LNCaP clone FGC (cell line): ENCODE measurements around the gene NXPH3.

Experiments used
- DNase-seq: peaks from one replicate; pipeline ENCODE4 v3.0.0-alpha.2; 2011; ENCODE audit warnings: low read depth
- H3K4me3 ChIP-seq: 2 replicates; pipeline ENCODE4 v1.5.1; 2011; ENCODE audit warnings: mild to moderate bottlenecking, low read depth, low read length, control low read depth
- TF ChIP-seq, protein P1 (sequence below): IDR thresholded peaks from 2 replicates; pipeline ENCODE4 v1.5.1; 2012; ENCODE audit warnings: mild to moderate bottlenecking; ENCODE audit not compliant: control insufficient read depth, insufficient read depth; ENCODE audit errors: extremely low read depth

NXPH3 gene

DNA sequence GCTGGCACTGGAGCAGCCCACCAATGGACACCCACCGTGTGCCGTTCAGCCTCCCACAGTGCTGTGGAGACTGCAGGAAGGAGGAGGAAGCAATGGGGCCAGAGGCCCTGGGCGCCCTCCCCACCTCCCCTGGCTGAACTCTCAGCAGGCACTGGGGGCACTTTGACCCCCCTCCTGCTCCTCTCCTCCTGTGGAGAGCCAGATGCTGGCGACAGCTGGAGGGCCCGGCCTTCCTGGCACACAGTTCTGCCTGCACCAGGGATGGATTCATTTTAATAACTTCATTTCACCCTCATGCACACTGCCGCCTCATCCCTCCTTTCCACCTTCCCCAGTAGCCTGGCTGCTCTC is 6.0 kb downstream of the NXPH3 start:
- DNase-seq: no peak
- TF ChIP-seq, protein P1, sequence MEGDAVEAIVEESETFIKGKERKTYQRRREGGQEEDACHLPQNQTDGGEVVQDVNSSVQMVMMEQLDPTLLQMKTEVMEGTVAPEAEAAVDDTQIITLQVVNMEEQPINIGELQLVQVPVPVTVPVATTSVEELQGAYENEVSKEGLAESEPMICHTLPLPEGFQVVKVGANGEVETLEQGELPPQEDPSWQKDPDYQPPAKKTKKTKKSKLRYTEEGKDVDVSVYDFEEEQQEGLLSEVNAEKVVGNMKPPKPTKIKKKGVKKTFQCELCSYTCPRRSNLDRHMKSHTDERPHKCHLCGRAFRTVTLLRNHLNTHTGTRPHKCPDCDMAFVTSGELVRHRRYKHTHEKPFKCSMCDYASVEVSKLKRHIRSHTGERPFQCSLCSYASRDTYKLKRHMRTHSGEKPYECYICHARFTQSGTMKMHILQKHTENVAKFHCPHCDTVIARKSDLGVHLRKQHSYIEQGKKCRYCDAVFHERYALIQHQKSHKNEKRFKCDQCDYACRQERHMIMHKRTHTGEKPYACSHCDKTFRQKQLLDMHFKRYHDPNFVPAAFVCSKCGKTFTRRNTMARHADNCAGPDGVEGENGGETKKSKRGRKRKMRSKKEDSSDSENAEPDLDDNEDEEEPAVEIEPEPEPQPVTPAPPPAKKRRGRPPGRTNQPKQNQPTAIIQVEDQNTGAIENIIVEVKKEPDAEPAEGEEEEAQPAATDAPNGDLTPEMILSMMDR: no peak
- no peak overlapping the region for H3K4me3 ChIP-seq

- TF ChIP-seq, protein P1: no peak
- H3K4me3 ChIP-seq: no peak overlapping the region
- no peak for DNase-seq
Measured at GRCh38 chr17:49582055-49582722, 6.5 kb downstream of the NXPH3 start.

GRCh38 chr17:49582789-49583188 is 7.1 kb downstream of the NXPH3 start:
- H3K4me3 ChIP-seq: no peak overlapping the region
- no peak for DNase-seq
- TF ChIP-seq, protein P1: no peak

DNA sequence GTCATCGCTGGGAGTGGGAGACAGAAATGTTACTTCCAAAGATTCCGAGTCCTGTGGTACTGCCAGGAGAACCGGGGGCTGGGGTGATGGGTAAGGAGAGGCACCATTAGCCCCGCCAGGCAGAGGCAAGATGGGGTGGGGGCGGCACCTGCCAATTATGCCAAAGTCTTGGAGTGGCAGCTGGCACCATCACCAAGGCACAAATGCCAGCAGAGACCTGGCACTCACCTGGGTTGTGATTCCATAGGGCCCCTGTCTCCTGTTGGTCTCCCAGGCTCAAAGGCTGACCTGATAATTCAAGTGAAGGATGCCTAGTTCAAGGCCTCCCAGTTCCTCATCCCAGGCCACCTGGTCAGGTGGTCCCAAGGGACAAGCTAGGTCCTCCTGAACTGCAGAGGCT is 7.6 kb downstream of the NXPH3 start:
- TF ChIP-seq, protein P1: no peak
- no peak overlapping the region for H3K4me3 ChIP-seq
- DNase-seq: no peak

- TF ChIP-seq, protein P1: no peak
- no peak overlapping the region for H3K4me3 ChIP-seq
- DNase-seq: no peak
Measured at GRCh38 chr17:49583889-49584288, 8.2 kb downstream of the NXPH3 start.

GRCh38 chr17:49585422-49586027 is 9.9 kb downstream of the NXPH3 start:
- TF ChIP-seq, protein P1: peak; percentile 44

GRCh38 chr17:49587366-49588073 is 11.8 kb downstream of the NXPH3 start:
- TF ChIP-seq, protein P1: no peak
- no peak for DNase-seq
- no peak overlapping the region for H3K4me3 ChIP-seq

More at GRCh38 chr17:49585422-49586027, 9.9 kb downstream of the NXPH3 start:
- H3K4me3 ChIP-seq: no peak overlapping the region
- peak; percentile 63 for DNase-seq
